Measurements from ENCODE around the gene CD6. TPM values are rescaled to one million over a fixed set of nuclear protein-coding genes. Genes with fewer than 3 reads are reported as not detected.

The CD6 gene
- total and polyA plus RNA-seq, 2 of the 8 experiments (the other 6 are each of a cell fraction or from before 2014, with no cell fraction given): 0.03 TPM; not detected in 1

GRCh38 chr11:60978546-60979380 is 7.3 kb downstream of the CD6 start:
- H2AK5ac ChIP-seq (ENCODE audit: low read depth, low read length): no peak overlapping the region
- no peak overlapping the region for H3K23ac ChIP-seq (ENCODE audit: insufficient read length)
- H2AFZ ChIP-seq (ENCODE audit: low read length): no peak overlapping the region
- H2BK120ac ChIP-seq (replicated peaks; ENCODE audit: low read depth, low read length): no peak overlapping the region
- H4K8ac ChIP-seq (ENCODE audit: extremely low read depth, insufficient read depth, low read length): no peak overlapping the region
- H3K56ac ChIP-seq (replicated peaks; ENCODE audit: insufficient read length, low read depth, low read length): no peak overlapping the region
- H4K91ac ChIP-seq (replicated peaks; ENCODE audit: insufficient read length, low read length): no peak overlapping the region
- DNase-seq (ENCODE audit: low read depth in 1 of 2, low spot score in 2 of 2) (no peak), FAIRE-seq (no peak)
- ChIA-PET POLR2A (ENCODE audit: partially characterized antibody) (no interaction called here), CTCF (ENCODE audit: partially characterized antibody) (interaction anchor here (1.0 to 1.6 kb wide), 8 partner anchors 9 to 167 kb away, joined by 3 to 6 read pairs (median 3); no protein-coding TSS in a partner anchor)
- no peaks in the 10 kb centered on the region for H4K20me1 ChIP-seq (replicated peaks in 1 of 2; ENCODE audit: control insufficient read depth in 1 of 2, insufficient read depth in 2 of 2, low read length in 2 of 2)
- no peaks in the 10 kb centered on the region for H3K23me2 ChIP-seq (ENCODE audit: low read depth, low read length)
- no peaks in the 10 kb centered on the region for H3K79me1 ChIP-seq (ENCODE audit: low read depth, low read length)
- H2BK12ac ChIP-seq (ENCODE audit: low read depth, low read length): no peak overlapping the region
- no peaks in the 10 kb centered on the region for H3K79me2 ChIP-seq (ENCODE audit: control insufficient read depth in 1 of 2, insufficient read depth in 2 of 2, low read length in 2 of 2)
- H3K4me1 ChIP-seq (replicated peaks in 1 of 4; ENCODE audit: control insufficient read depth in 3 of 4, insufficient read depth in 4 of 4, low read length in 3 of 4): no peaks in the 10 kb centered on the region
- no peaks in the 10 kb centered on the region; a peak in 1 of 7 replicates for H3K27me3 ChIP-seq (replicated peaks in 1 of 4; ENCODE audit: control insufficient read depth in 3 of 4, extremely low read depth in 1 of 4, insufficient read depth in 3 of 4, low read length in 3 of 4)
- no peak overlapping the region for H3K9ac ChIP-seq (replicated peaks in 1 of 4; ENCODE audit: extremely low read depth in 1 of 4, low read depth in 3 of 4, low read length in 3 of 4)
- no peak overlapping the region for H4K5ac ChIP-seq (ENCODE audit: insufficient read length, low read depth, low read length)
- H3K4me2 ChIP-seq (ENCODE audit: insufficient read depth in 1 of 2, low read depth in 2 of 2, low read length in 2 of 2): no peak overlapping the region
- no peak overlapping the region for H3K27ac ChIP-seq (ENCODE audit: low read depth, low read length)
- H3K9me3 ChIP-seq (ENCODE audit: insufficient read depth in 2 of 2, low read depth in 1 of 2, low read length in 1 of 2): no peaks in the 10 kb centered on the region
- H3K4ac ChIP-seq (replicated peaks; ENCODE audit: insufficient read length, low read depth, low read length): no peak overlapping the region
- no peak overlapping the region for H3K4me3 ChIP-seq (ENCODE audit: extremely low read depth in 1 of 4, insufficient read depth in 2 of 4, low read depth in 3 of 4, low read length in 4 of 4)
- H3K14ac ChIP-seq (ENCODE audit: insufficient read length): no peak overlapping the region
- no peak overlapping the region for H3K18ac ChIP-seq (ENCODE audit: extremely low read depth, low read length)
- H3K36me3 ChIP-seq (ENCODE audit: control insufficient read depth in 2 of 4, insufficient read depth in 4 of 4, low read length in 3 of 4): no peaks in the 10 kb centered on the region
- 89% methylated on average over 10 of the region's 10 CpGs; no CpG with 5 or more reads in 1 of the 2 experiments for WGBS, 2 experiments (ENCODE audit: extremely low coverage in 1 of 2, insufficient coverage in 1 of 2, insufficient read length in 1 of 2, insufficient replicate concordance in 2 of 2, low coverage in 1 of 2, low lambda C conversion rate in 2 of 2, missing lambda C conversion rate in 1 of 2)
- H2BK15ac ChIP-seq (ENCODE audit: low read length): no peak overlapping the region
- H2BK20ac ChIP-seq (ENCODE audit: low read length): no peak overlapping the region
- H2BK5ac ChIP-seq (ENCODE audit: low read depth, low read length): no peak overlapping the region
- TF ChIP-seq RBBP5 (IDR thresholded peaks at IDR 0.05; ENCODE audit: borderline replicate concordance, low read depth, low read length) (no peak), RAD21 (IDR thresholded peaks at IDR 0.05 in 1 of 2, conservative IDR thresholded peaks at IDR 0.05 in 1 of 2; ENCODE audit: low read depth in 2 of 2, low read length in 2 of 2) (no peak), MAX (IDR thresholded peaks at IDR 0.05) (no peak), BRCA1 (IDR thresholded peaks at IDR 0.05; ENCODE audit: low read depth, low read length) (no peak), EP300 (IDR thresholded peaks at IDR 0.05; ENCODE audit: borderline replicate concordance in 1 of 2, low read depth in 2 of 2, low read length in 2 of 2) (no peak), TBP (IDR thresholded peaks at IDR 0.05; ENCODE audit: low read depth, low read length) (no peak), SIX5 (IDR thresholded peaks at IDR 0.05; ENCODE audit: low read depth, low read length) (no peak), CTCF (IDR thresholded peaks at IDR 0.05; ENCODE audit: control extremely low read depth in 1 of 3, insufficient read depth in 1 of 3, low read depth in 1 of 3, low read length in 3 of 3) (no peak), HDAC6 (IDR thresholded peaks at IDR 0.05; ENCODE audit: low read depth, low read length) (no peak)

Measured in H1 (cell line).